GM12878 (cell line): Measurements from ENCODE around the gene GAREM2.

Experiments
- CREM ChIP-seq: IDR thresholded peaks from 2 replicates; pipeline ENCODE4 v1.6.1; 2014; ENCODE audit warnings: antibody characterized with exemption, low read depth
- NFXL1 ChIP-seq: fragments of 450-650 bp; IDR thresholded peaks from 2 replicates; pipeline ENCODE4 v1.6.1; 2017; ENCODE audit warnings: antibody characterized with exemption, mild to moderate bottlenecking, borderline replicate concordance
- POLR2A ChIP-seq: IDR thresholded peaks from 2 replicates; pipeline ENCODE4 v1.6.1; 2011; ENCODE audit warnings: low read depth, mild to moderate bottlenecking, low read length
- POLR2AphosphoS2 ChIP-seq: IDR thresholded peaks from 2 replicates; pipeline ENCODE4 v1.6.1; 2011; ENCODE audit warnings: low read depth, mild to moderate bottlenecking, low read length, improper control_type of control experiment, moderate library complexity
- SMC3 ChIP-seq: IDR thresholded peaks from 2 replicates; pipeline ENCODE4 v1.6.1; 2011; ENCODE audit warnings: low read length, improper control_type of control experiment, borderline replicate concordance
- SREBF2 ChIP-seq: IDR thresholded peaks from 2 replicates; pipeline ENCODE4 v1.6.1; 2012; ENCODE audit warnings: mild to moderate bottlenecking, low read length
- TARDBP ChIP-seq: IDR thresholded peaks from 2 replicates; pipeline ENCODE4 v1.6.1; 2016; ENCODE audit warnings: borderline replicate concordance
- TCF7 ChIP-seq: IDR thresholded peaks from 2 replicates; pipeline ENCODE4 v1.6.1; 2014; ENCODE audit warnings: antibody characterized with exemption, borderline replicate concordance
- TF ChIP-seq, protein P1 (sequence below), 3 experiments: IDR thresholded peaks in 2 of 3; conservative IDR thresholded peaks in 1 of 3; 2 replicates each; pipeline ENCODE4 v1.5.1; 2011; ENCODE audit warnings: low read depth in 3 of 3, low read length in 3 of 3, mild to moderate bottlenecking in 3 of 3, control low read depth in 2 of 3, moderate library complexity in 2 of 3, inconsistent platforms in 1 of 3, mixed read lengths in 1 of 3; ENCODE audit not compliant: control insufficient read depth in 2 of 3, insufficient read depth in 1 of 3; ENCODE audit errors: extremely low read depth in 1 of 3
- TF ChIP-seq, protein P2 (sequence below): IDR thresholded peaks from 2 replicates; pipeline ENCODE4 v1.6.1; 2011; ENCODE audit warnings: mild to moderate bottlenecking, low read depth, low read length, moderate library complexity; ENCODE audit not compliant: insufficient replicate concordance

DNA sequence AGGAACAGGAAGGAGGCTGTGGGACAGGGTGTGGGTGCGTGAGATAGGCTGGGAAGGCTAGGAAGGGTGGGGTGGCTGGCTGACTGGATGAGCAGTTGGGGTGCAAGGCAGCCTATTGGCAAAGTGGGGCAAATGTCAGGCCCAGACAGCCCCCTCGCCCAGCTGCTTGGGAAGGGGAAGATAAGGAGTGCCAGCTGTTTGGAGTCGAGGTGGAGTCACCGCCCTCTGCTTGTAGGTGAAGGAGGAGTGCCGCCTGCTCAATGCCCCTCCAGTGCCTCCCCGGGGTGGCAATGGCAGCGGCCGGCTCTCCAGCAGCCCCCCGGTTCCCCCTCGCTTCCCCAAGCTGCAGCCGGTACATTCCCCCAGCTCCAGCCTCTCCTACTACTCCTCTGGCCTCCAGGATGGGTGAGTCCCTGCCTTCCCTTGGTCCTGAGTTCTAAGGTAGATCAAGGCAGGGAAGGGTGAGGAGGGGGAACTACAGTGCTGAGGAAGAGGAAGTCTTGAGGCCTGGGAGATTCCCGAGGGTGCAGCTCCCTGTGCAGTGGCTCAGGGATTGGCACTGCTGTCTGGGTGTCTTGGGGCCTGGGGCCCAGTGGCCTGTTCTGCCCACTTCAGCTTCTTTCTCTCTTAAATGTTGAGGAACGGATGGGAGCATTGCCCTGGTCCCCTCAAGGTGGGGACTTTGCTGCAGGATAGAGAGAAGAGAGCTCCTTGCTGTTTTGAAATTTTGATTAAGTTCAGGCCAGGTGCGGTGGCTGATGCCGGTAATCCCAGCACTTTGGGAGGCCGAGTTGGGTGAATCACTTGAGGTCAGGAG lies 13.3 kb downstream of the GAREM2 start:
- TF ChIP-seq POLR2A (no peak), SMC3 (no peak), CREM (no peak), TCF7 (no peak), TARDBP (no peak), NFXL1 (no peak), SREBF2 (no peak), POLR2AphosphoS2 (no peak)
- TF ChIP-seq, protein P1, sequence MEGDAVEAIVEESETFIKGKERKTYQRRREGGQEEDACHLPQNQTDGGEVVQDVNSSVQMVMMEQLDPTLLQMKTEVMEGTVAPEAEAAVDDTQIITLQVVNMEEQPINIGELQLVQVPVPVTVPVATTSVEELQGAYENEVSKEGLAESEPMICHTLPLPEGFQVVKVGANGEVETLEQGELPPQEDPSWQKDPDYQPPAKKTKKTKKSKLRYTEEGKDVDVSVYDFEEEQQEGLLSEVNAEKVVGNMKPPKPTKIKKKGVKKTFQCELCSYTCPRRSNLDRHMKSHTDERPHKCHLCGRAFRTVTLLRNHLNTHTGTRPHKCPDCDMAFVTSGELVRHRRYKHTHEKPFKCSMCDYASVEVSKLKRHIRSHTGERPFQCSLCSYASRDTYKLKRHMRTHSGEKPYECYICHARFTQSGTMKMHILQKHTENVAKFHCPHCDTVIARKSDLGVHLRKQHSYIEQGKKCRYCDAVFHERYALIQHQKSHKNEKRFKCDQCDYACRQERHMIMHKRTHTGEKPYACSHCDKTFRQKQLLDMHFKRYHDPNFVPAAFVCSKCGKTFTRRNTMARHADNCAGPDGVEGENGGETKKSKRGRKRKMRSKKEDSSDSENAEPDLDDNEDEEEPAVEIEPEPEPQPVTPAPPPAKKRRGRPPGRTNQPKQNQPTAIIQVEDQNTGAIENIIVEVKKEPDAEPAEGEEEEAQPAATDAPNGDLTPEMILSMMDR (IDR thresholded peaks at IDR 0.05 in 2 of 3, conservative IDR thresholded peaks at IDR 0.05 in 1 of 3; ENCODE audit: control insufficient read depth in 2 of 3, extremely low read depth in 1 of 3, insufficient read depth in 1 of 3, low read depth in 3 of 3, low read length in 3 of 3), result no peak
- TF ChIP-seq, protein P2, sequence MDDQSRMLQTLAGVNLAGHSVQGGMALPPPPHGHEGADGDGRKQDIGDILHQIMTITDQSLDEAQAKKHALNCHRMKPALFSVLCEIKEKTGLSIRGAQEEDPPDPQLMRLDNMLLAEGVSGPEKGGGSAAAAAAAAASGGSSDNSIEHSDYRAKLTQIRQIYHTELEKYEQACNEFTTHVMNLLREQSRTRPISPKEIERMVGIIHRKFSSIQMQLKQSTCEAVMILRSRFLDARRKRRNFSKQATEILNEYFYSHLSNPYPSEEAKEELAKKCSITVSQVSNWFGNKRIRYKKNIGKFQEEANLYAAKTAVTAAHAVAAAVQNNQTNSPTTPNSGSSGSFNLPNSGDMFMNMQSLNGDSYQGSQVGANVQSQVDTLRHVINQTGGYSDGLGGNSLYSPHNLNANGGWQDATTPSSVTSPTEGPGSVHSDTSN, result no peak
